ENCODE measurements around the gene SRA1. TPM values are rescaled to one million over a fixed set of nuclear protein-coding genes. Genes with fewer than 3 reads are reported as not detected.
A peak's percentile ranks its signal among the peaks of the same experiment; 100 is the strongest.

Gene SRA1
- total RNA-seq, 1 donor from 2014 or later = 17.1 TPM

DNA sequence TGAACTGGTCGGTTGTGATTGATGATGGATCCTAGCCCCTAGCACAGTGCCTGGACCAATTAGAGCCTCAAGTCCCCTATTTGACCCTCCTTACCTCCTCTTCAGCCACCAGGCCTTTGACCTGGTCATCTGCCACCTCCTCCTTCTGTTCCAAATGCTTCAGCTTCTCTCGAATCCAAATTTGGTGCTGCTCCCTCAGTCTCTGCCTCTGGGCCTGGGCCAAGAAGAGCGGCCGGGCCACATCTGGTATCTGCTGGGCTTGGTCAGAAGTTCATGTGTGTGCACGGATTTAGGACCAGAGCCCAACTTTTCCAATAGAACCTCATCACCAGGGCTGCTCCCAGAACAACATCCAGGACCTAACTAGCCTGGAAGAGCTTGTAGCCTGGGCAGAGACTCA is 13.8 kb upstream of the SRA1 start:
- no peak for DNase-seq (ENCODE audit: low spot score in 2 of 2)
- FAIRE-seq = no peak

DNA sequence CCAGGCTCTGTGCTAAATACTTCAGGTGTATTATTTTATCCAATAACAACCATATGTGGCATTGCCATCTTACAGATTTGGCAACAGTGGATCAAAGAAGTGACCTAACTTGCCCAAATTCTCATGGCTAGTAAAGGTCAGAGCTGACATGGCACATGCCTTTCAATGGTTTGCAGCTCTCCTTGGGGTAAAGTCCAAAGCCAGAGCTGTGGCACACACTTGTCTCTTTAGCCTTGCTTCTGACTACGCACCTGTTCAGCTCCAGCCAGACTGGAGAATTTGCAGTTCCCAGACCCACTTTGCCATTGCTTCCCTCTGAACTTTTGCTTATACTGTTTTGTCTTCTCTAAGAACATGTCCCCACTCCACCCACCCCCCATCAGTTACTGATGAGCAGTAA is 13.2 kb upstream of the SRA1 start:
- no peak for FAIRE-seq
- no peak for DNase-seq (ENCODE audit: low spot score in 2 of 2)

DNA sequence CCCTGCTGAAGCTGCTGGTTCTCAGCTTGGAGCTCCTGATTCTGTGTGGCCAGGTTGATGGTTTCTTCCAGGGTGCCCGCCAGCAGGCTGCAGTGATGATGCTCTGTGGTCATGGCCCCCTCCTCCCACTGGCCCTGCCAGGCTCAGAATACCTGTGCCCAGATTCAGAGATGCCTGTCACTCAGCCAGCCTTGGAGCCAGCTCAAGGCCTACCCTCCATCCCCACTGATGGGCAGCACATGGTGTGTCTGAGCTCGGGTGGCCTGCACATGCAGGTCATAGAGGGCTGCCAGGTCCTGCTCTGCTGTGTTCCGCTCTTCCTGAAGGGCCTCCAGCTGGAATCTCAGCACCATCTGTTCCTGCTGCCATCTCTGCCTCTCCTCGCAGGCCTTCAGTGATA is 12.8 kb upstream of the SRA1 start:
- no peak for DNase-seq (ENCODE audit: low spot score in 2 of 2)
- no peak for FAIRE-seq

DNA sequence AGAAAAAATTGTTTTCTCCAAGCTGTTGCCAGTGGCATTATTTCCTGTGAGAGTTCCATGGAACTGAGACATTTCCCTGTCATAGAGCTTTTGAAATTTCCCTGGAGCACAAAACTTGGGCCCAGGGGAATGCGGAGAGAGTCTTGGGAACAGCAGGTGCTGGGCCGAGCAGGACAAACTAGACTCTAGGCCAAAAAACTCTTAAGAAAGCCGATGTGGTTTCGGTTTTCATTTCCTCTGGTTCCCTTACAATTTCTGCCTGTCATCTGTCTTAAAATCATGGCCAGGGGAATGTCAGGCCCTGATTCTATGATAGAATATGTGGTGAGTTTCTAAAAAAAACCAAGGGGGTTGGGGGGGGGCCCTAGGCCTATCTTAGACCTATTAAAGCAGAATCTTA is 11.9 kb upstream of the SRA1 start:
- FAIRE-seq (no peak), DNase-seq (ENCODE audit: low spot score in 2 of 2) (no peak)

DNA sequence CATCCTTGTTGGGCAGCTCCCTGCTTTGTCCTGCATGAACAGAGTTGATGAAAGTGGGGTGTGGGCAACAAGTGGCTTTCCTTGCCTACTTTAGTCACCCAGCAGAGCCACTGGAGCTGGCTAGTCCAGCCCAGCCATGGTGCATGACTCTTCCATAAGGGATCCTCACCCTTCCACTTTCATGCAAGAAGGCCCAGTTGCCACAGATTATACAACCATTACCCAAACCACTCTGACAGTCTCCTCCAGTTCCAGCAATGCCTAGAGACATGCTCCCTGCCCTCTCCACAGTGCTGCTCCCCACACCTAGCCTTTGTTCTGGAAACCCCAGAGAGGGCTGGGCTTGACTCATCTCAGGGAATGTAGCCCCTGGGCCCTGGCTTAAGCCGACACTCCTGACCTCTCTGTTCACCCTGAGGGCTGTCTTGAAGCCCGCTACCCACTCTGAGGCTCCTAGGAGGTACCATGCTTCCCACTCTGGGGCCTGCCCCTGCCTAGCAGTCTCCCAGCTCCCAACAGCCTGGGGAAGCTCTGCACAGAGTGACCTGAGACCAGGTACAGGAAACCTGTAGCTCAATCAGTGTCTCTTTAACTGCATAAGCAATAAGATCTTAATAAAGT is 11.3 kb upstream of the SRA1 start:
- no peak for DNase-seq (ENCODE audit: low spot score in 2 of 2)
- FAIRE-seq = no peak

DNA sequence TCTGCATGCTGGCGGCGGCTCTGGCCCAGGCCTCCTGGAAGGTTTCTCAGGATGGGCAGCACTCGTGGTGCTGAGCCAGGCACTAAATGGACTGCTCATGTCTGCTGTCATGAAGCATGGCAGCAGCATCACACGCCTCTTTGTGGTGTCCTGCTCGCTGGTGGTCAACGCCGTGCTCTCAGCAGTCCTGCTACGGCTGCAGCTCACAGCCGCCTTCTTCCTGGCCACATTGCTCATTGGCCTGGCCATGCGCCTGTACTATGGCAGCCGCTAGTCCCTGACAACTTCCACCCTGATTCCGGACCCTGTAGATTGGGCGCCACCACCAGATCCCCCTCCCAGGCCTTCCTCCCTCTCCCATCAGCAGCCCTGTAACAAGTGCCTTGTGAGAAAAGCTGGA is 10.6 kb upstream of the SRA1 start:
- DNase-seq (ENCODE audit: low spot score in 2 of 2) (no peak), FAIRE-seq (no peak)

DNA sequence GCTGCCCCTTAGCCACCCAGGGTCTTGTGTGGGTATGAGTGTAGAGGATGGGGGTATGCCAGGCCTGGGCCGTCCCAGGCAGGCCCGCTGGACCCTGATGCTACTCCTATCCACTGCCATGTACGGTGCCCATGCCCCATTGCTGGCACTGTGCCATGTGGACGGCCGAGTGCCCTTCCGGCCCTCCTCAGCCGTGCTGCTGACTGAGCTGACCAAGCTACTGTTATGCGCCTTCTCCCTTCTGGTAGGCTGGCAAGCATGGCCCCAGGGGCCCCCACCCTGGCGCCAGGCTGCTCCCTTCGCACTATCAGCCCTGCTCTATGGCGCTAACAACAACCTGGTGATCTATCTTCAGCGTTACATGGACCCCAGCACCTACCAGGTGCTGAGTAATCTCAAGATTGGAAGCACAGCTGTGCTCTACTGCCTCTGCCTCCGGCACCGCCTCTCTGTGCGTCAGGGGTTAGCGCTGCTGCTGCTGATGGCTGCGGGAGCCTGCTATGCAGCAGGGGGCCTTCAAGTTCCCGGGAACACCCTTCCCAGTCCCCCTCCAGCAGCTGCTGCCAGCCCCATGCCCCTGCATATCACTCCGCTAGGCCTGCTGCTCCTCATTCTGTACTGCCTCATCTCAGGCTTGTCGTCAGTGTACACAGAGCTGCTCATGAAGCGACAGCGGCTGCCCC is 10.0 kb upstream of the SRA1 start:
- DNase-seq (ENCODE audit: low spot score in 2 of 2) = no peak
- FAIRE-seq = no peak

DNA sequence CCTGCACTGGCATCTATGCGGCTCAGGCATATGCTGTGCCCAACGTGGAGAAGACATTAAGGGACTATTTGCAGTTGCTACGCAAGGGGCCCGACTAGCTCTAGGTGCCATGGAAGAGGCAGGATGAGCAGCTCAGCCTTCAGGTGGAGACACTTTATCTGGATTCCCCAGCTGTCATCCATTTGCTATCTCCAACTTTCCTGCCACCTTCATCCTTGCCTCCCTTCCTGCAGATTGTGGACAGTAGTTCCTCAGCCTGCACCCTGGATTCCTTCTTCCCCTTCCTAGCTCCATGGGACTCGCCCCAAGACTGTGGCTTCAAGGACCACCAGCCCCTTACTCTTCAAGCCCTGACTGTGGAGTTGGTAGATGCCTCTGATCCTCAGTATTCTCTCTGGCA is 9.4 kb upstream of the SRA1 start:
- FAIRE-seq (no peak), DNase-seq (ENCODE audit: low spot score in 2 of 2) (no peak)

DNA sequence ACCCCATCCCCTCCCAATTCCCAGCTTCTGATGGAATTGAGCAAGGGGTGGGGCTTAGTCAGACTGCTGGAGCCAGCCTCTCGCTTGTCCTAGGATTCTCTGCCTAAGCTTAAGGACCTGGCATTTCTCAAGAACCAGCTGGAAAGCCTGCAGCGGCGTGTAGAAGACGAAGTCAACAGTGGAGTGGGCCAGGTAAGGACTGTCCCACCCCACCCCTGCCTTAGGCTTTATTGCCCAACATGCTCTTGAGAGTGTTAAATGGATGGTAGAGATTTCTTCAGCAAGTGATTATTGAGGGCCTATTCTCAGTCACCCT is 8.5 kb upstream of the SRA1 start:
- DNase-seq (ENCODE audit: low spot score in 2 of 2) (no peak), FAIRE-seq (no peak)

DNA sequence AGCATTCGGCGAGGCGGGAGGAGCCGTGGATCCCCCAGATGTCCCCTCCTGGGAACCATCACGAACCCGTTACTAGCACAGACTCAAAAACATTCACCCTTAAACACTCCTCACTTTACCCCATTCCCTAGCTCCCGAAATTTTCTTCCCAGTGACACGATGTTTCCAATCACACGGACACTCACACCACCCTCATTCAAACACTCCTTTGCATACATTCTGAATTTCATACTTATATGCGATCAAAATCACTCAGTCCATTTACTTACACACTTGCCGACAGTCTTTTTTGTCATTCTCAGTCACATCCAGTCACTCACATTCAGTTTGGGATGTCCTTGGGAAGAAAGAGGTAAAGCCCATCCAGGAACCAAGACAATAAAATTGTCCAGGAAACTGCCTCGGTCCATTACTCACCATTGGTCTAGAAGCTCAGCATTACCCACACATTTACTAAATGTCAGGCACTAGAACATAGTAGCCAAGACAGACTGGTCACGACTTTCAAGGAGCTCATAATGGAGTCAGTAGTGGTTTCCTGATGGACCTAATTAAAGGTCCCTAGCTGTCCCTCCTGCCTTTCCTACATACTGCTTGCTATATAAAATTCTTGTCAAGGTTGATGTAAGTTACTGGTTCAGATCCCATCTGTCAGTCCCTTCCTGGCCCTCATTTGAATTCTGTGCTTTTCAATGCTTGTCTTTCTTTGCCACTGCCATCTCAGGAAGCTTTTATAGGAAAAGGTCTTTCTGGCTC is 7.9 kb upstream of the SRA1 start:
- FAIRE-seq (no peak), DNase-seq (ENCODE audit: low spot score in 2 of 2) (peak in 1 of 2 donors; percentile 27)

DNA sequence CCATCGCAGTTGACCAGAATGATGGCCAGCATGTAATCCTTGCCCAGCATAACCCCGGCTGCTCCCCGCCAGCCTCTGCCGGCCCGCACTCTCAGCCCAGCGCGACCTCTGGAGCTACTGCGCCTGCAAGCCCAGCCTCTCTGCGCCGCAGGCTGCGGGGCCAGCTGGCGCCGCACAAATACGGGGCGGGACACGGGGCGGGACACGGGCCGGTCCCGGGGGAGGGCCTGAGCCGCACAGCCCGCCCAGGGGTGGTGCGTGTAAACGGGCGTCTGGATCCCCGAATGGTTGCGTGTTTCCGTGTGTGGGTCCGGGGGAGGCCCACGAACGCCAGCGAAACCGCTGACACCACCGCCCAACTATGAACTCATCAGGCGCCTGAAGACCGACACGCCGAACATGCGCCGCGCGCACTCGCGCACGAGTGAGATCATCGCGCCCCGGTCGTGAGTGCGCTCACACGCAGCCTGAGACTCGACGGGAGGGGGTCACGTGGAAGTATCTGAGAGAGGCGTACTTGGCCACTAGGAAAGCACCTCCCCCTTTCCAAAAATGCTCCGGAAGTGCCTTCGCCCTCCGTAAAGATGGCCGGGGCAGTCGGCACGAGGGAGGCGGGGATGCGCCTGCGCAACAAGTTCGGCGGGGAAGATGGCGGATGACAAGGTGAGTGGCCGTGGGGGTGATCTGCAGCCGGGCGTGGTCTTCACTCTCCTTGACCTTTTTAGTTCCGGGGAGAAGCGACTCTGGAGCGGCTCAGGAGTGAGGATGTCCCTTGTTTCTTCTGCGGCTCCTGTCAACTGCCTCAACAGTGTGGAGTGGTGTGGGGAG is 7.1 kb upstream of the SRA1 start, which contains the start of the genes APBB3 and SLC35A4:
Gene APBB3 (minus strand): TSS at position 403 of the 828 bp plus-strand sequence. CDS start 353 bp downstream, at position 50.
Gene SLC35A4 (plus strand): TSS at position 633 of the 828 bp plus-strand sequence. CDS start 2,342 bp downstream, outside the sequence.
- DNase-seq (ENCODE audit: low spot score in 2 of 2) (peak; percentile 89 to 94), FAIRE-seq (peak; percentile 15)

DNA sequence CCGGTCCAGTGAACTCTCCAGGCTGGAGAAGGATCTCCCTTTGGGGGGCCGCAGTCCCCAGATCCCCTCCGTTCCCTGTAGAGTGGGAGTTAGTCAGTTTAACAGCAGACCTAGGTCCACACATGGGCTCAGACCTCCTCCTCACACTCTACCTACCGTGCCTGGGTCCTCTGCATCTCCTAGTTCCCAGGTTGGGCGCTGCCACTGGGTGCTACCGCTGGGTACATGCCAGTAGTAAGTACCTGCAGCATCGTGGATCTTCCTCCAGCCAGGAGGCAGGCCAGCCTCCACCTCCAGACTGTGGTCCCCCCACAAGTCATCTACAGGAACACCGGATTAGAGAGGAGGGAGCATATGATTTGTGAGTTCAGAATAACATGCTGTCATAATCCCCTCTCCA is 6.3 kb upstream of the SRA1 start:
- FAIRE-seq (no peak), DNase-seq (ENCODE audit: low spot score in 2 of 2) (no peak)

DNA sequence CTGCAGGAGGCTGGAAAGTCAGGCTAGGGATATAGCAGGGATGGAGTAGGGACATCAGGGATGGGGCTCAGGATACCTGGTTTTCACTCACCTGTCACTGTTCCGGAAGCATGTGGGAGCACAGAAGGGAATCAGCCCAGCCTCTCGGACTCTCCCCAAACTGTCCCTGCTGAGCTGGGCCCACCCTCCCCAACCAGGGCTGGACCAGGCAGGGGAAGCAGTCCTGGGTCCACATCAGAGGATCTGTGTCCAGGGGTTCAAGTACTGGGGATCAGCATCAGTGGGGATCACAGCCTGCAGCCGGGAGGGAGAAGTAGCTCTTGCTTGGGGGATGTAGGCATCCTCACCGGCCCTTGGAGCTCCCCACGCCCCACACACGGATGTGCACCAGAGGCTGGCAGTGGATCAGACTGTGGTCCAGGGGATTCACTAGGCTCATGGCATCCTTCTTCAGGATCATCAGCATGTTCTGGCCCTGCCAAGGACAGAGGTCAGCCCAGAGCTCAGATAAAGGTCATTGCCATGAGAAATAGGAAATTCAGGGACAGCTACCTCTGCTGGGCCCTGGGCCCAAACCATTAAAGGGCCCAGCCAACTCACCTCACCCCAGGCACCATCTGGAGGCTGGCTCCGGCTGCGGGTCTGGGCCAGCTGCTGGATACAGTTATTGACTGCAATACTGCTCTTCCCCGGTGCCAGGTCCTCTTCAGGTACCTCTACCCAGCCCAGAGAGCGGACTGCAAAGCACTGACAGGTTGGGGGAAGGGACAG is 4.7 kb upstream of the SRA1 start:
- FAIRE-seq (no peak), DNase-seq (ENCODE audit: low spot score in 2 of 2) (no peak)

DNA sequence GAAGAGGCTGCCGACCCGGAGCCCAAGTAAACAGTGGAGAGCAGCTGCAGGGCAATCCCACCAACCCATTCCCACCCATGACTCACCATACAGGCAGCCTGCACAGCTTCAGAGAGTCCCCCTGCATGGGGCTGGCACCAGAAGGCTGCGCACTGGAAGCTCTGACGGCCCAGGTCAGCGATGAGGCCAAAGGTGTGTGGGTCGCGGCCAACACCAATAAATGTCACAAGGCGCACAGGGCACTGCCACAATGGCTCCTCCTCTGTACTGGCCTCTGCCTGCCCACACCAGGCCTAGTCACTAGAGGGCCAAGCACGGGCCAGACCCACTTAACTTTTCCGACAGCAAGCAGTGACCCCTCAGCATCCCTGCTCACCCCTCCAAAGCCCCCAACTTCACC is 3.0 kb upstream of the SRA1 start:
- FAIRE-seq = no peak
- no peak for DNase-seq (ENCODE audit: low spot score in 2 of 2)

DNA sequence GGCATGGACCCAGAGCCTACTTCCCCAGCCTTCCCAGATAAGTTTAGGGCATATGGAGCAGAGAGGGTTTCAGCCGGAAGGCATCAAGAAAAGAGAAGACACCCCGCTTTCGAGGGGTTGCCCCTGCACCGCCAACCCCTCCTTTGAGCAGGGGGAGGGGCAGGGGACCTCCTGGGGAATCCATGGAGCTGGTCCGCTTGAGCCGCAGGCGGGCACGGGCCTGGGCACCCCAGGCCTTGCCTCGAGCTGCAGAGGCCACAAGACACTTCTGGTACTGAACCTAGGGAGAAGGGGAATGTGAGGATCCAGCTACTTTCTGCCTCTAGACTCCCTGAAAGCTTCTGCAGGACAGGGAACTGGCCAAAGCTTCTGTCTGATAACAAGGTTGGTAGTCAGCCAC is 1.3 kb upstream of the SRA1 start:
- FAIRE-seq (no peak), DNase-seq (ENCODE audit: low spot score in 2 of 2) (no peak)

DNA sequence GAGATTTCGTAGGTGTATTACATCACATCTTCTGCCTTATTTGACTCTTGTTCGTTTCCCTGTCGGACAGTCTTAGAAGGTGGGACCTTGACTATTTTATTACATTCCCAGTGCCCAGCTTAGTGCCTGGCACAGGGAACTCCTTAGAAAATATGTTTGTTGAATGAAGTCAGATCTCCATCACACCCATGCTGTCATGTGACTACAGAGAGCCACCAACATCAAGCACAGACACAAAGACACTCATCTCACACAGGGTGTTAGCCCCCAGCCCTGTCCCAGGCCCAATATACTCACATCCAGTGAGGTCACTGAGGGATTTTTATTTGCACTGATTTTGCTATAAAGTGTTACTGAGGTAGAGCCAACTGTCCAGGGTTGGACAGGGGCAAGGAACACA is 692 bp upstream of the SRA1 start:
- DNase-seq (ENCODE audit: low spot score in 2 of 2) (no peak), FAIRE-seq (no peak)

DNA sequence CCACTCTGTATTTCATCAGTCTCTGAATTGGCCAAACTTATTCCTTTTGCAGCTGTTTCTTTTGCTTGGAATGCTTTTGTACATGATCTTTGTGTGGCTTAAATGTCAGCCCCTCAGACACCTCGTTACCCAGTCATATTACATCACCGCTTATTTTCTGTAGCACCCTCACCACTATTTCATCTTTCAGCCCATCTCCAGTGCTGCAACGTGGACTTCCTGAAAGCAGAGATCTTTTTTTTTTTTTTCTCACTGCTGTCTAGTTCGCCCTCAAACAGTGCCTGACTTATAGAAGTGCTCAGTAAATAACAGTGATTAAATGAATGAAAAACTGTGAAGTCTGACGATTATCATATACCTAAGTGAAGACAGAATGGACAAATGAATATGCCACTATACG is 835 bp downstream of the SRA1 start:
- DNase-seq (ENCODE audit: low spot score in 2 of 2) = no peak
- no peak for FAIRE-seq

DNA sequence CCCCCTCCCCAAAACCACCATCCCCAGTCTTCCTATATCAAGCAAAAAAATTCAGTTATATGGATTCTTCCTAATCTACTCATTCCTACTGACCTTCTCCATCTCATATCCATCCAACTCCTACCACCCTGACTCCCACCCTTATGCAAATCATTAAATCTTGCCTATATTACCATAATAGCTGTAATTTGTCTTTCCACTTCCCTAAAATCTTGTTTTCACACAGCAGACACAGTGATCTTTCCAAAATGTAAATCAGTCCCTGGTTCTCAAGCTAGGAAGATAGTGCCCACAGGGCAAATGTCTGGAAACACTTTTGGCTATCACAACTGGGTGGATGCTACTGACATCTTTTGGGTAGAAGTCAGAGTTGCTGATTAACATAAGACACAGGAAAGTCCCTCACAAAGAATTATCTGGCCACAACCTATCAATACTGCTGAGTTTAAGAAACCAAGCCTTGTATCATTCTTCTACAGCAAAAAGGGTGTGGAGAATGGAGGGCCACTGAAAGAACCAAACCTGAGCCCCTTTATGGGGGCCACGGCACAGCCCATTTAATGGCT is 1.4 kb downstream of the SRA1 start:
- no peak for DNase-seq (ENCODE audit: low spot score in 2 of 2)
- no peak for FAIRE-seq

DNA sequence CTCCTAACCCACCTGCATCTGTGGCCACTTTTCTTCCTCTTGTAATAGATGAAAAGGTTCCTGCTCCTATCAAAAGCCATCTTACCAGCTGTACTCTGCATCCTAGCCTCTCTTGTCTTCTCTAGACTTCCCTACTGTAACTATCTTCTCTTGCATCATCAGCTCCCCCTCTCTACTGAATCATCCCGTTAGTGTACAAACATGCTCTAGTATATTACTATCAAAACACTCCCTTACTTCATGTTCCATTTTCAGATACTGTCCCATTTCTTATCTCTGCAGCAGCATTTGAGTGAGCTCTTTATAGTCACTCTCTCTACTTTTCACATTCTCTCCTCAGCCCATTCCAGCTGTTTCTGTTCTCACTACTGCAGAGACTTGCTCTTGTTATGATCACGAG is 2.8 kb downstream of the SRA1 start:
- DNase-seq (ENCODE audit: low spot score in 2 of 2) = no peak
- FAIRE-seq = no peak

DNA sequence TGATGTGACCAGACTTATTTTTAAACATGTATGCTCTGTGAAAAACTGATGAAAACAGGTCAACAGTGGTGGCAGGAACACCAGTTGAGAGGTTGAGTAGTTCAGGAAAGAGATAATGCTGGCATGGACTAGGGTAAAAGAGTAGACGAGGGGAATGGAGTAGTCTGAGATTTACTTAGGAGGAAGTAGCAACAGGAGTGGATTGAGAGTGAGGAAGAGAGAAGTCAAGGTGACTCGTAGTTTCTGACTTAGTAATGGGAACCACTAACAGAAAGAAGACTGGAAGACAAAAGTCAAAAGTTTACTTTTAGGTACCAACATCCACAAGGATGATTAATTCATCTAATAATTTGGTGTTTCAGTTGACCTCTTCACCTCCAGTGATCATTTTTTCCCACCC is 3.6 kb downstream of the SRA1 start:
- no peak for FAIRE-seq

More for the DNA sequence above, 3.6 kb downstream of the SRA1 start:
- DNase-seq (ENCODE audit: low spot score in 2 of 2) = no peak

Measured in frontal cortex (tissue), 4 donors.